ENCODE data around the gene MMP23B.
A peak's percentile ranks its signal among the peaks of the same experiment; 100 is the strongest.

MMP23B gene

GRCh38 chr1:1602968-1603506, 28.9 kb upstream of the MMP23B start:
- no peak for DNase-seq

- DNase-seq = no peak
Observed at GRCh38 chr1:1603671-1604373, 28.2 kb upstream of the MMP23B start.

GRCh38 chr1:1604374-1605033, 27.5 kb upstream of the MMP23B start:
- no peak for DNase-seq

- DNase-seq = no peak
Observed at GRCh38 chr1:1605034-1605591, 26.9 kb upstream of the MMP23B start.

GRCh38 chr1:1605724-1606123, 26.2 kb upstream of the MMP23B start:
- no peak for DNase-seq

- DNase-seq = no peak
Observed at GRCh38 chr1:1606232-1606631, 25.7 kb upstream of the MMP23B start.

GRCh38 chr1:1609822-1610485, 22.0 kb upstream of the MMP23B start:
- DNase-seq = no peak

- no peak for DNase-seq
Observed at GRCh38 chr1:1610796-1611195, 21.2 kb upstream of the MMP23B start.

- DNase-seq = no peak
Observed at GRCh38 chr1:1612104-1612400, 19.9 kb upstream of the MMP23B start.

GRCh38 chr1:1613509-1614082, 18.4 kb upstream of the MMP23B start:
- no peak for DNase-seq

GRCh38 chr1:1614204-1614953, 17.6 kb upstream of the MMP23B start:
- DNase-seq = no peak

GRCh38 chr1:1614954-1615255, 17.1 kb upstream of the MMP23B start:
- DNase-seq = no peak

GRCh38 chr1:1615256-1616044, 16.5 kb upstream of the MMP23B start, which contains the start of gene MIB2:
Gene MIB2 (plus strand): TSS chr1:1615500. CDS start chr1:1623453, 7,953 bp downstream.
- DNase-seq = peak; percentile 58

- DNase-seq = no peak
Observed at GRCh38 chr1:1616045-1616790, 15.8 kb upstream of the MMP23B start.

GRCh38 chr1:1616838-1617237, 15.1 kb upstream of the MMP23B start:
- DNase-seq = no peak

- no peak for DNase-seq
Observed at GRCh38 chr1:1617516-1617915, 14.5 kb upstream of the MMP23B start.

GRCh38 chr1:1617925-1618324, 14.0 kb upstream of the MMP23B start:
- DNase-seq = no peak

GRCh38 chr1:1618396-1619068, 13.4 kb upstream of the MMP23B start:
- no peak for DNase-seq

- no peak for DNase-seq
Observed at GRCh38 chr1:1619917-1620361, 12.0 kb upstream of the MMP23B start.

- DNase-seq = no peak
Observed at GRCh38 chr1:1620433-1621139, 11.4 kb upstream of the MMP23B start.
